Tibial nerve (tissue), 4 donors: ENCODE data around the gene TRAPPC6A. TPM values are rescaled to one million over a fixed set of nuclear protein-coding genes. Genes with fewer than 3 reads are reported as not detected.

Experiments used
- DNase-seq, 2 donors: peaks; one replicate each; pipeline ENCODE4 v3.0.0-alpha.2; 2019; ENCODE audit warnings: low spot score in 2 of 2
- H3K27ac ChIP-seq, 4 donors: fragments of 200-600 bp; sonication (generic) in 3 of 4; one replicate each; pipeline ENCODE4 v1.5.1; 2017 to 2019; ENCODE audit warnings: mild to moderate bottlenecking in 1 of 4
- H3K27me3 ChIP-seq, 2 donors: fragments of 200-600 bp; sonication (generic) in 1 of 2; one replicate each; pipeline versions ENCODE4 v1.5.1 to v1.6.0; 2017 to 2019
- H3K36me3 ChIP-seq, 3 donors: fragments of 200-600 bp; sonication (generic); one replicate each; pipeline ENCODE4 v1.5.1; 2018 to 2019
- H3K4me1 ChIP-seq, 4 donors: fragments of 200-600 bp; sonication (generic) in 3 of 4; one replicate each; pipeline ENCODE4 v1.5.1; 2017 to 2019
- H3K4me3 ChIP-seq, 4 donors: fragments of 200-600 bp; sonication (generic) in 3 of 4; one replicate each; pipeline ENCODE4 v1.5.1; 2017 to 2019; ENCODE audit warnings: mild to moderate bottlenecking in 1 of 4, moderate library complexity in 1 of 4
- H3K9me3 ChIP-seq, 4 donors: fragments of 200-600 bp; sonication (generic) in 3 of 4; one replicate each; pipeline ENCODE4 v1.5.1; 2017 to 2019
- CTCF ChIP-seq, 5 experiments: fragments of 200-600 bp in 3 of 5; fragments of 450-650 bp in 2 of 5; sonication (generic) in 3 of 5; IDR thresholded peaks; one replicate each; pipeline ENCODE4 v1.5.1; 2016 to 2019; ENCODE audit warnings: antibody characterized with exemption in 5 of 5, mild to moderate bottlenecking in 3 of 5, moderate library complexity in 2 of 5
- EP300 ChIP-seq, 2 donors: sonication (generic); formaldehyde crosslinking; IDR thresholded peaks; one replicate each; pipeline ENCODE4 v1.6.1; 2017; ENCODE audit warnings: antibody characterized with exemption in 2 of 2, mild to moderate bottlenecking in 1 of 2
- POLR2A ChIP-seq, 2 donors: fragments of 450-650 bp; IDR thresholded peaks; one replicate each; pipeline ENCODE4 v1.6.1; 2017; ENCODE audit warnings: antibody characterized with exemption in 2 of 2, mild to moderate bottlenecking in 2 of 2, moderate library complexity in 2 of 2
- WGBS, 2 donors: methylation state at CpG; one replicate each; pipeline ENCODE4 v1.1.5; 2018; 5-methylcytosine and 5-hydroxymethylcytosine counted together
- total RNA-seq, 4 donors: library from RNA; depleted of rRNA; stranded (reverse); fragments of >200 nt; gene quantifications; one replicate each; pipeline ENCODE4 v1.1.0, GENCODE V29; 2016

Gene TRAPPC6A
- total RNA-seq, 4 donors from 2014 or later: 13.5 to 52.9 (median 29.1) TPM

- no peak overlapping the region for H3K27ac ChIP-seq
- DNase-seq: no peak
- H3K4me1 ChIP-seq: peaks cover 0 to 4% (median 0%) of the 10 kb centered on the region in 4 donors
- no peak for TF ChIP-seq EP300 (IDR thresholded peaks at IDR 0.05)
- TF ChIP-seq CTCF (IDR thresholded peaks at IDR 0.05): no peak
- TF ChIP-seq POLR2A (IDR thresholded peaks at IDR 0.05): no peak
- peaks cover 2 to 83% (median 21%) of the 10 kb centered on the region in 3 donors for H3K36me3 ChIP-seq
- no peak overlapping the region for H3K4me3 ChIP-seq
- H3K27me3 ChIP-seq: no peaks in the 10 kb centered on the region
- H3K9me3 ChIP-seq: no peaks in the 10 kb centered on the region
- WGBS, 2 donors: 65 to 70% methylated on average over 9 of the region's 9 CpGs
Observed at GRCh38 chr19:45142726-45143110, 35.3 kb downstream of the TRAPPC6A start.

GRCh38 chr19:45142016-45142725 is 35.9 kb downstream of the TRAPPC6A start:
- Histone ChIP-seq H3K27ac (no peak overlapping the region), H3K36me3 (peaks cover 2 to 77% (median 21%) of the 10 kb centered on the region in 3 donors), H3K4me1 (peaks cover 0 to 9% (median 0%) of the 10 kb centered on the region in 4 donors), H3K4me3 (no peak overlapping the region), H3K27me3 (no peaks in the 10 kb centered on the region), H3K9me3 (no peaks in the 10 kb centered on the region)
- 89% methylated on average over 23 to 32 of the region's 33 CpGs for WGBS, 2 donors
- no peak for DNase-seq
- TF ChIP-seq POLR2A (IDR thresholded peaks at IDR 0.05): no peak
- TF ChIP-seq EP300 (IDR thresholded peaks at IDR 0.05): no peak
- TF ChIP-seq CTCF (IDR thresholded peaks at IDR 0.05): no peak

- no peak overlapping the region for H3K27ac ChIP-seq
- peaks cover 0 to 18% (median 3%) of the 10 kb centered on the region in 4 donors for H3K4me1 ChIP-seq
- TF ChIP-seq POLR2A (IDR thresholded peaks at IDR 0.05) (no peak), EP300 (IDR thresholded peaks at IDR 0.05) (no peak), CTCF (IDR thresholded peaks at IDR 0.05) (no peak)
- H3K27me3 ChIP-seq: no peaks in the 10 kb centered on the region
- peaks cover 2 to 69% (median 21%) of the 10 kb centered on the region in 3 donors for H3K36me3 ChIP-seq
- WGBS, 2 donors: 93 to 94% methylated on average over 20 to 28 of the region's 28 CpGs
- H3K4me3 ChIP-seq: no peak overlapping the region
- no peak for DNase-seq
- H3K9me3 ChIP-seq: no peaks in the 10 kb centered on the region
Observed at GRCh38 chr19:45141203-45141900, 36.7 kb downstream of the TRAPPC6A start.

GRCh38 chr19:45140533-45140932 is 37.5 kb downstream of the TRAPPC6A start:
- no peak overlapping the region for H3K27ac ChIP-seq
- no peaks in the 10 kb centered on the region for H3K27me3 ChIP-seq
- no peaks in the 10 kb centered on the region for H3K9me3 ChIP-seq
- no peak overlapping the region for H3K4me3 ChIP-seq
- TF ChIP-seq EP300 (IDR thresholded peaks at IDR 0.05) (no peak), CTCF (IDR thresholded peaks at IDR 0.05) (no peak), POLR2A (IDR thresholded peaks at IDR 0.05) (no peak)
- 90 to 94% methylated on average over 10 to 11 of the region's 11 CpGs for WGBS, 2 donors
- no peak for DNase-seq
- peaks cover 2 to 61% (median 21%) of the 10 kb centered on the region in 3 donors for H3K36me3 ChIP-seq
- peaks cover 0 to 23% (median 3%) of the 10 kb centered on the region in 4 donors for H3K4me1 ChIP-seq

GRCh38 chr19:45140144-45140503 is 37.9 kb downstream of the TRAPPC6A start:
- no peak for TF ChIP-seq POLR2A (IDR thresholded peaks at IDR 0.05)
- TF ChIP-seq CTCF (IDR thresholded peaks at IDR 0.05): no peak
- TF ChIP-seq EP300 (IDR thresholded peaks at IDR 0.05): no peak
- 86 to 88% methylated on average over 7 to 8 of the region's 8 CpGs for WGBS, 2 donors
- Histone ChIP-seq H3K9me3 (no peaks in the 10 kb centered on the region), H3K36me3 (peaks cover 0 to 57% (median 21%) of the 10 kb centered on the region in 3 donors), H3K27me3 (no peaks in the 10 kb centered on the region), H3K4me3 (no peak overlapping the region), H3K4me1 (peaks cover 0 to 23% (median 3%) of the 10 kb centered on the region in 4 donors), H3K27ac (no peak overlapping the region)
- no peak for DNase-seq
